HG03378 (cell line): ENCODE results near the gene LIPG.
"Not testable (repeated sequence)": the region's sequence is repeated elsewhere in the genome, so short reads cannot be mapped to it uniquely, and the experiment has no call there.

Experiments
- ATAC-seq: cut with Tn5 transposase; IDR thresholded peaks from one replicate; pipeline ENCODE4 v1.9.1; 2021; ENCODE audit warnings: mild to moderate bottlenecking, moderate library complexity; ENCODE audit not compliant: unreplicated experiment

The LIPG gene

GRCh38 chr18:49561289-49562193, at the start of gene LIPG:
Gene LIPG, plus strand, starts transcription at chr18:49562057. Its CDS starts 252 bp downstream, at chr18:49562309.
- ATAC-seq: peak; percentile 49

GRCh38 chr18:49512876-49513275, 49.0 kb upstream of the LIPG start:
- not testable (repeated sequence) for ATAC-seq

GRCh38 chr18:49514577-49514976, 47.3 kb upstream of the LIPG start:
- no peak for ATAC-seq

- ATAC-seq: not testable (repeated sequence)
These were observed 46.9 kb upstream of the LIPG start for GRCh38 chr18:49515003-49515402.

- ATAC-seq: no peak
These were observed 46.3 kb upstream of the LIPG start for GRCh38 chr18:49515516-49515915.

- no peak for ATAC-seq
These were observed 44.4 kb upstream of the LIPG start for GRCh38 chr18:49517483-49517882.

- no peak for ATAC-seq
These were observed 42.5 kb upstream of the LIPG start for GRCh38 chr18:49519101-49519971.

- ATAC-seq: no peak
These were observed 41.2 kb upstream of the LIPG start for GRCh38 chr18:49520661-49521145.

GRCh38 chr18:49521216-49521835, 40.5 kb upstream of the LIPG start:
- ATAC-seq: no peak

GRCh38 chr18:49523580-49524093, 38.2 kb upstream of the LIPG start:
- not testable (repeated sequence) for ATAC-seq

GRCh38 chr18:49524349-49524748, 37.5 kb upstream of the LIPG start:
- no peak for ATAC-seq

GRCh38 chr18:49524951-49525350, 36.9 kb upstream of the LIPG start:
- no peak for ATAC-seq

- no peak for ATAC-seq
These were observed 35.9 kb upstream of the LIPG start for GRCh38 chr18:49525981-49526380.

GRCh38 chr18:49527631-49528327, 34.1 kb upstream of the LIPG start:
- no peak for ATAC-seq

GRCh38 chr18:49529596-49529995, 32.3 kb upstream of the LIPG start:
- ATAC-seq: no peak

- no peak for ATAC-seq
These were observed 30.1 kb upstream of the LIPG start for GRCh38 chr18:49531678-49532153.

GRCh38 chr18:49534846-49535601, 26.8 kb upstream of the LIPG start:
- ATAC-seq: no peak

GRCh38 chr18:49537232-49537896, 24.5 kb upstream of the LIPG start:
- no peak for ATAC-seq

- ATAC-seq: no peak
These were observed 17.5 kb upstream of the LIPG start for GRCh38 chr18:49544362-49544761.
